MCF 10A (cell line): ENCODE measurements around the gene RIN3. TPM values are rescaled to one million over a fixed set of nuclear protein-coding genes. Genes with fewer than 3 reads are reported as not detected.
A peak's percentile ranks its signal among the peaks of the same experiment; 100 is the strongest.

Source experiments
- BruUV-seq: library from RNA; stranded (reverse); fragments of 400-500 nt; replicated peaks from 2 replicates; lab custom pipeline; 2021; lab: Mats Ljungman, UMichigan
- CTCF ChIA-PET: fragments of 300-600 bp; sonication (Branson Sonifier 250); formaldehyde crosslinking; extraction: SDS; loops from one replicate; lab custom pipeline; 2021; ENCODE audit warnings: antibody characterized with exemption, inconsistent platforms; lab: Yijun Ruan, JAX
- POLR2A ChIA-PET: fragments of 300-600, 350-650 bp; sonication (Branson Sonifier 250); formaldehyde crosslinking; extraction: SDS; loops from one replicate; lab custom pipeline; 2020; ENCODE audit warnings: antibody characterized with exemption, inconsistent platforms; lab: Yijun Ruan, JAX
- DNase-seq: peaks from one replicate; pipeline ENCODE4 v3.0.0-alpha.2; 2018; ENCODE audit not compliant: unreplicated experiment
- H3K27ac Mint-ChIP-seq: one replicate; pipeline ENCODE4 v1.8.0; 2022; ENCODE audit warnings: mild to moderate bottlenecking, low read depth, mixed read lengths; ENCODE audit not compliant: unreplicated experiment
- H3K27me3 Mint-ChIP-seq: one replicate; pipeline ENCODE4 v1.8.0; 2022; ENCODE audit warnings: mixed read lengths; ENCODE audit not compliant: insufficient read depth, unreplicated experiment
- H3K36me3 Mint-ChIP-seq: one replicate; pipeline ENCODE4 v1.8.0; 2022; ENCODE audit warnings: mild to moderate bottlenecking, moderate library complexity, mixed read lengths; ENCODE audit not compliant: insufficient read depth, unreplicated experiment
- H3K4me1 Mint-ChIP-seq: one replicate; pipeline ENCODE4 v1.8.0; 2022; ENCODE audit warnings: mixed read lengths; ENCODE audit not compliant: insufficient read depth, unreplicated experiment
- H3K4me3 Mint-ChIP-seq: one replicate; pipeline ENCODE4 v1.8.0; 2022; ENCODE audit warnings: mild to moderate bottlenecking, moderate library complexity, mixed read lengths; ENCODE audit not compliant: unreplicated experiment
- H3K9me3 Mint-ChIP-seq: one replicate; pipeline ENCODE4 v1.8.0; 2022; ENCODE audit warnings: mixed read lengths; ENCODE audit not compliant: unreplicated experiment
- intact Hi-C: fragments of 100-400 bp; cut with micrococcal nuclease; formaldehyde crosslinking; loops from 2 replicates; pipeline ENCODE4 v1.14.1; 2022
- total RNA-seq: library from RNA; stranded (reverse); gene quantifications from 2 replicates; pipeline ENCODE4 v1.2.3, GENCODE V29; 2022
- TF ChIP-seq, protein P1 (sequence below): fragments of 200-600 bp; IDR thresholded peaks from one replicate; pipeline ENCODE4 v1.8.0; 2022; ENCODE audit warnings: antibody characterized with exemption, mild to moderate bottlenecking; ENCODE audit not compliant: unreplicated experiment

The RIN3 gene
- total RNA-seq, 1 experiment from 2014 or later, result 14.2 TPM

- CTCF ChIA-PET, result interaction anchor here (0.7 kb wide), 1 partner anchor 26 kb away, joined by 4 read pairs; no protein-coding TSS in a partner anchor
- Mint-ChIP-seq H3K4me3 (no peak overlapping the region), H3K9me3 (no peaks in the 10 kb centered on the region), H3K36me3 (no peaks in the 10 kb centered on the region), H3K27ac (no peak overlapping the region), H3K4me1 (peaks cover 37% of the 10 kb centered on the region), H3K27me3 (no peaks in the 10 kb centered on the region)
- intact Hi-C loops, result no loop called here
- BruUV-seq, result no TSS peak
- DNase-seq, result peak; percentile 35
- POLR2A ChIA-PET, result interaction anchor here (0.6 kb wide), 1 partner anchor 190 kb away, joined by 4 read pairs; no protein-coding TSS in a partner anchor
- TF ChIP-seq, protein P1, sequence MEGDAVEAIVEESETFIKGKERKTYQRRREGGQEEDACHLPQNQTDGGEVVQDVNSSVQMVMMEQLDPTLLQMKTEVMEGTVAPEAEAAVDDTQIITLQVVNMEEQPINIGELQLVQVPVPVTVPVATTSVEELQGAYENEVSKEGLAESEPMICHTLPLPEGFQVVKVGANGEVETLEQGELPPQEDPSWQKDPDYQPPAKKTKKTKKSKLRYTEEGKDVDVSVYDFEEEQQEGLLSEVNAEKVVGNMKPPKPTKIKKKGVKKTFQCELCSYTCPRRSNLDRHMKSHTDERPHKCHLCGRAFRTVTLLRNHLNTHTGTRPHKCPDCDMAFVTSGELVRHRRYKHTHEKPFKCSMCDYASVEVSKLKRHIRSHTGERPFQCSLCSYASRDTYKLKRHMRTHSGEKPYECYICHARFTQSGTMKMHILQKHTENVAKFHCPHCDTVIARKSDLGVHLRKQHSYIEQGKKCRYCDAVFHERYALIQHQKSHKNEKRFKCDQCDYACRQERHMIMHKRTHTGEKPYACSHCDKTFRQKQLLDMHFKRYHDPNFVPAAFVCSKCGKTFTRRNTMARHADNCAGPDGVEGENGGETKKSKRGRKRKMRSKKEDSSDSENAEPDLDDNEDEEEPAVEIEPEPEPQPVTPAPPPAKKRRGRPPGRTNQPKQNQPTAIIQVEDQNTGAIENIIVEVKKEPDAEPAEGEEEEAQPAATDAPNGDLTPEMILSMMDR, result no peak
Measured at GRCh38 chr14:92507174-92507768, 6.3 kb upstream of the RIN3 start.

DNA sequence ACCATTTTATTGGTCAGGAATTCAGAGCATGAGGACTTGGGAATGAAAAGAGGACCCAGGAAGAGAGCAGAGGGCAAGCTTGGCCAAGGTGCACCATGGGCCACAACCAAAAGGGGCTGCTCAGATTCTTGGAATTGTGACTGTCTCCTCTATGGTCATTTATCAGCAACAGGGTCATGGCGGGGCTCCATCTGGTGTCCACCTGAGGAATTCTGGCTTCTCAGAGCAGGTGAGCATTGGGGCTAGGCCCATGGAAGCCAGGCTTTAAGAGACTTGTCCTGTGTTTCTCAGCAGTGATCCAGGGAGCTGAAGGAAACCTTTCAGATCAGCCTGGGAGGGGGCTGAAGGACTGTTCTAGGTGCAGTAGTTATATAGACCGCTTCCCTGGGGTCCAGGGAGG, 2.6 kb upstream of the RIN3 start:
- CTCF ChIA-PET, result interaction anchor here (0.5 to 1.0 kb wide), 3 partner anchors 29 to 143 kb away, joined by 3 read pairs; no protein-coding TSS in a partner anchor
- TF ChIP-seq, protein P1, result no peak
- peak; percentile 16 for DNase-seq

DNA sequence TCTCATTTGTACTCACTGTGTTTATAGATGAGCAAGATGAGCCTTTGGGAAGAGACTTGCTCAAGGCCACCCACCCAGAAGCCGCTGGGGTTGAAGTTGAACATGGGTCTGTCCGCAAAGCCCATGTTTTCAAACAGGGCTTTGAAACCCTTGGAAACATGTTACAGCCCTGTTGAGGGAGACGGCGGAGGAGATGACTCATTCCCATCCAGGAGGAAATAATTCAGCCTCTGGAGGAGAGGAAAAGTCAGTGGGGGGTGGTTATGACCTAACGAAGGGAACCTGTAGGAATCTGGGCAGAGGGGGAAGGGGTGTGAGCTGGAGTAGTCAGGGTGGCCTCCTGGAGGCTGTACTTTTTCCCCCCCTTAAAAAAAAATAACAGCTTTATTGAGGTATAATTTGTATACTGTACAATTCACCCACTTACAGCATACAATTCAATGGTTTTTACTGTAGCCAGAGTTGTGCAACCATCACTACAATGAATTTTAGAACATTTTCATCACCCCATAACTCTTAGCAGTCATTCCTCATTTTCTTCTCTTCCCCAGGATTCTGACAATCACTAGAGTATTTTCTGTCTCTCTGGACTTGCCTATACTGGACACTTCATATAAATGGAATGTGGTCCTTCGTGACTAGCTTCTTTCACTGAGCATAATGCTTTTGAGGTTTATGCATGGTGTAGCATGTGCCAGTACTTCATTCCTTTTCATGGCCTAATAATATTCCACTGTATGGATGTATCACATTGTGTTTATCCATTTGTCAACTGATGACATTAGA, 1.9 kb upstream of the RIN3 start:
- ChIA-PET POLR2A (interaction anchor here (0.7 kb wide), 1 partner anchor 28 kb away, joined by 4 read pairs; no protein-coding TSS in a partner anchor), CTCF (interaction anchor here (0.5 to 1.0 kb wide), 4 partner anchors 11 to 258 kb away, joined by 3 read pairs; no protein-coding TSS in a partner anchor)
- Mint-ChIP-seq H3K4me1 (peaks cover 11% of the 10 kb centered on the region), H3K27me3 (no peaks in the 10 kb centered on the region), H3K27ac (peak overlapping the region; percentile 67), H3K9me3 (no peaks in the 10 kb centered on the region), H3K36me3 (peaks cover under 1% of the 10 kb centered on the region), H3K4me3 (no peak overlapping the region)
- peak; percentile 87 for DNase-seq
- intact Hi-C loops, result no loop called here
- TF ChIP-seq, protein P1, result no peak
- BruUV-seq, result no TSS peak

More for the DNA sequence above, 2.6 kb upstream of the RIN3 start:
- no peaks in the 10 kb centered on the region for H3K27me3 Mint-ChIP-seq
- peaks cover 11% of the 10 kb centered on the region for H3K4me1 Mint-ChIP-seq
- H3K4me3 Mint-ChIP-seq, result no peak overlapping the region
- POLR2A ChIA-PET, result interaction anchor here (0.7 kb wide), 3 partner anchors 15 to 375 kb away, joined by 3 to 4 read pairs (median 4); no protein-coding TSS in a partner anchor
- no peaks in the 10 kb centered on the region for H3K9me3 Mint-ChIP-seq
- intact Hi-C loops, result no loop called here
- BruUV-seq, result TSS peak; percentile 52
- peak overlapping the region; percentile 67 for H3K27ac Mint-ChIP-seq
- no peaks in the 10 kb centered on the region for H3K36me3 Mint-ChIP-seq

- Mint-ChIP-seq H3K27me3 (no peaks in the 10 kb centered on the region), H3K4me1 (peaks cover 11% of the 10 kb centered on the region), H3K4me3 (peak overlapping the region; percentile 70), H3K36me3 (peaks cover 4% of the 10 kb centered on the region), H3K27ac (no peak overlapping the region), H3K9me3 (no peaks in the 10 kb centered on the region)
- ChIA-PET CTCF (interaction anchor here (0.6 kb wide), 1 partner anchor 13 kb away, joined by 3 read pairs; no protein-coding TSS in a partner anchor), POLR2A (interaction anchor here (0.7 to 1.9 kb wide), 5 partner anchors 18 to 123 kb away, joined by 3 to 5 read pairs (median 5); no protein-coding TSS in a partner anchor)
- no peak for DNase-seq
- TF ChIP-seq, protein P1, result no peak
- no TSS peak for BruUV-seq
- intact Hi-C loops, result no loop called here
Measured at GRCh38 chr14:92512807-92513203, 776 bp upstream of the RIN3 start.
